Upper lobe of right lung (tissue), 1 donor: ENCODE measurements around the gene DACH1. TPM values are rescaled to one million over a fixed set of nuclear protein-coding genes. Genes with fewer than 3 reads are reported as not detected.

Source experiments
- ATAC-seq: fragments of 200-7000 bp; cut with Tn5 transposase; one replicate; pipeline ENCODE4 v1.9.1; 2020; ENCODE audit warnings: mild to moderate bottlenecking, moderate library complexity
- DNase-seq: peaks from one replicate; pipeline ENCODE4 v3.0.0-alpha.2; 2020
- H3K27ac ChIP-seq: fragments of 200-600 bp; one replicate; pipeline ENCODE4 v1.8.0; 2022
- H3K27me3 ChIP-seq: fragments of 200-600 bp; one replicate; pipeline ENCODE4 v1.8.0; 2022; ENCODE audit warnings: mild to moderate bottlenecking
- H3K36me3 ChIP-seq: fragments of 200-600 bp; one replicate; pipeline ENCODE4 v1.8.0; 2022
- H3K4me1 ChIP-seq: fragments of 200-600 bp; one replicate; pipeline ENCODE4 v1.8.0; 2022
- H3K4me3 ChIP-seq: fragments of 200-600 bp; one replicate; pipeline ENCODE4 v1.8.0; 2022; ENCODE audit warnings: mild to moderate bottlenecking
- H3K9me3 ChIP-seq: fragments of 200-600 bp; one replicate; pipeline ENCODE4 v1.8.0; 2022
- CTCF ChIP-seq: fragments of 200-600 bp; IDR thresholded peaks from one replicate; pipeline ENCODE4 v1.8.0; 2022; ENCODE audit warnings: antibody characterized with exemption
- intact Hi-C: fragments of 100-400 bp; cut with DNase I; formaldehyde crosslinking; loops from one replicate; pipeline ENCODE4 v1.11.0; 2022
- total RNA-seq: library from RNA; stranded (reverse); fragmentation: NEBNext Ultra II Directional; extraction: Animal tissue kit (Norgen Biotek cat#: 25700); gene quantifications from one replicate; pipeline ENCODE4 v1.2.1, GENCODE V29; 2021
- donor health status: DM: no; HTN: yes; CAD: no; lungs with severe emphysema.

The DACH1 gene
- total RNA-seq, 1 donor from 2014 or later = 11.5 TPM

GRCh38 chr13:71659404-71659803 lies 207.6 kb downstream of the DACH1 start:
- Histone ChIP-seq H3K4me1 (no peaks in the 10 kb centered on the region), H3K27me3 (no peaks in the 10 kb centered on the region), H3K9me3 (no peaks in the 10 kb centered on the region), H3K4me3 (no peak overlapping the region), H3K27ac (no peak overlapping the region), H3K36me3 (no peaks in the 10 kb centered on the region)
- TF ChIP-seq CTCF = no peak
- ATAC-seq (no peak), DNase-seq (no peak)
- intact Hi-C loops = no loop called here

DNA sequence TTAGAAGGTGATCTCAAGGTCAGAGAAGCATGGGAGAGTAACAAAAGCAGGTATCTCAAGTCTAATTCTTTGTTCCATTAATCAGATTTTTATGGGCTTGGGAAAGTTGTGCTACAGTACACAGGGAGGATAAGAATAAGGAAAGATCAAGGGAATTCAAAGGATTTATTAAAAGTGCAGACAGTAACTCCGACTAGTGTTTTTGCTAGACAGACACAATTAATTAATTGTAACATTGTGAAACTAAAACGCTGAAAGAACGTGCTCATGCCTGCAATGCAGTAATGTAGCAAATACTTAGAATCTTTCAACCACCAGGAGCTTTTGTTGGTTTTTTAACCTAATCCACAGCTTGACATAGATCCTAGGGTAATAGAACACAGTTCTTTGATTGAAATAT lies 221.5 kb downstream of the DACH1 start:
- no peak for TF ChIP-seq CTCF
- no peaks in the 10 kb centered on the region for H3K9me3 ChIP-seq
- no peak overlapping the region for H3K27ac ChIP-seq
- H3K4me3 ChIP-seq = no peak overlapping the region
- no peaks in the 10 kb centered on the region for H3K27me3 ChIP-seq
- no peaks in the 10 kb centered on the region for H3K36me3 ChIP-seq
- no peaks in the 10 kb centered on the region for H3K4me1 ChIP-seq
- intact Hi-C loops = no loop called here
- ATAC-seq = no peak
- DNase-seq = no peak

GRCh38 chr13:71644579-71644978 lies 222.4 kb downstream of the DACH1 start:
- ATAC-seq = no peak
- no peak overlapping the region for H3K27ac ChIP-seq
- no peaks in the 10 kb centered on the region for H3K9me3 ChIP-seq
- H3K4me1 ChIP-seq = no peaks in the 10 kb centered on the region
- H3K4me3 ChIP-seq = no peak overlapping the region
- no peaks in the 10 kb centered on the region for H3K36me3 ChIP-seq
- no peak for DNase-seq
- TF ChIP-seq CTCF = no peak
- intact Hi-C loops = no loop called here
- H3K27me3 ChIP-seq = no peaks in the 10 kb centered on the region

DNA sequence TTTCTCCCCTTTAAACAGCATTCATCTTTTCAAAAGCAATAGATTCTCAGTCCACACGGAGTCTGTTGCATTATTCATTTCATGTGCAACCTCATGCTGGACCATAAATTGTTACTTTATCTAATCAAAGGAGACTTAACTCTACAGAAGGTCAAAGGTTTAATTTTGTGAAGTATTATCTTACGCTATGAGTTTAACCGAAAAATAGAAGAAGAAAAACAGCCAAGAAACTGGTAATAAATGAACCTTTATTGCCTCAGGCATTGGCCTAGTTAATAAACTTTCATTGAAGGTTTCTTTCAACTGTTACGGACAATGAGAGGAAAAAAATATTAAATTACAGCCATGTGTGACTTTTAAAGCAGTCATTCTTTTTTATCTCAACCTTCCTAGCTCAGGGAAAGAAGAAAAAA lies 223.6 kb downstream of the DACH1 start:
- DNase-seq (no peak), ATAC-seq (no peak)
- no peaks in the 10 kb centered on the region for H3K9me3 ChIP-seq
- H3K27ac ChIP-seq = no peak overlapping the region
- no peaks in the 10 kb centered on the region for H3K4me1 ChIP-seq
- H3K36me3 ChIP-seq = no peaks in the 10 kb centered on the region
- no peak overlapping the region for H3K4me3 ChIP-seq
- no peak for TF ChIP-seq CTCF
- no peaks in the 10 kb centered on the region for H3K27me3 ChIP-seq
- intact Hi-C loops = no loop called here

GRCh38 chr13:71638751-71639150 lies 228.3 kb downstream of the DACH1 start:
- Histone ChIP-seq H3K9me3 (no peaks in the 10 kb centered on the region), H3K4me3 (no peak overlapping the region), H3K27ac (no peak overlapping the region), H3K27me3 (no peaks in the 10 kb centered on the region), H3K4me1 (no peaks in the 10 kb centered on the region), H3K36me3 (no peaks in the 10 kb centered on the region)
- ATAC-seq (no peak), DNase-seq (no peak)
- intact Hi-C loops = no loop called here
- no peak for TF ChIP-seq CTCF
